Adrenal gland (tissue), 5 donors: ENCODE measurements around the gene HBP1.

ENCODE experiments used
- CTCF ChIP-seq, 6 experiments: fragments of 450-650 bp in 4 of 6; fragments of 200-600 bp in 2 of 6; sonication (generic) in 1 of 6; IDR thresholded peaks; 1 replicate in 5 of 6; 2 replicates in 1 of 6; pipeline versions ENCODE4 v1.5.1 to v1.8.0; 2016 to 2021; ENCODE audit warnings: antibody characterized with exemption in 6 of 6, mild to moderate bottlenecking in 2 of 6, moderate library complexity in 1 of 6
- POLR2A ChIP-seq, 2 donors: fragments of 450-650 bp; IDR thresholded peaks; one replicate each; pipeline ENCODE4 v1.6.1; 2017; ENCODE audit warnings: antibody characterized with exemption in 2 of 2, mild to moderate bottlenecking in 2 of 2, moderate library complexity in 1 of 2
- donor health status: DM: no; HTN: no; CAD: no.

- TF ChIP-seq CTCF (IDR thresholded peaks at IDR 0.05) (no peak), POLR2A (IDR thresholded peaks at IDR 0.05) (no peak)
Measured at GRCh38 chr7:107212725-107213124, 43.9 kb downstream of the HBP1 start.
